Activated naive CD4-positive, alpha-beta T cell treated with anti-CD3 and anti-CD28 coated beads for 36 hours (primary cell): Measurements from ENCODE around the gene ADCY10. TPM values are rescaled to one million over a fixed set of nuclear protein-coding genes. Genes with fewer than 3 reads are reported as not detected.

ENCODE experiments used
- CTCF ChIA-PET: fragments of 350-600 bp; sonication (Branson Sonifier 250); formaldehyde crosslinking; loops from one replicate; lab custom pipeline; 2021; ENCODE audit warnings: antibody characterized with exemption; lab: Charles Lee
- DNase-seq: peaks from one replicate; pipeline ENCODE4 v3.0.0-alpha.2; 2020
- H3K27ac Mint-ChIP-seq: one replicate; pipeline ENCODE4 v1.8.0; 2021; ENCODE audit warnings: mild to moderate bottlenecking, mixed read lengths
- H3K27me3 Mint-ChIP-seq: one replicate; pipeline ENCODE4 v1.8.0; 2021; ENCODE audit warnings: low read depth, mixed read lengths
- H3K36me3 Mint-ChIP-seq: one replicate; pipeline ENCODE4 v1.8.0; 2021; ENCODE audit warnings: low read depth, mixed read lengths
- H3K4me1 Mint-ChIP-seq: one replicate; pipeline ENCODE4 v1.8.0; 2021; ENCODE audit warnings: low read depth, mixed read lengths
- H3K4me3 Mint-ChIP-seq: one replicate; pipeline ENCODE4 v1.8.0; 2021; ENCODE audit warnings: mild to moderate bottlenecking, moderate library complexity, mixed read lengths
- H3K9me3 Mint-ChIP-seq: one replicate; pipeline ENCODE4 v1.8.0; 2021; ENCODE audit warnings: mixed read lengths
- intact Hi-C: fragments of 100-400 bp; cut with micrococcal nuclease; formaldehyde crosslinking; loops from one replicate; pipeline ENCODE4 v1.15.1; 2023
- total RNA-seq, 2 experiments: library from RNA; stranded (reverse); gene quantifications; one replicate each; pipeline ENCODE4 v1.2.3, GENCODE V29; 2021

Gene ADCY10
- total RNA-seq: under 1 TPM in 1 of 2 experiments, not detected in 1; 0.24 TPM

- no peak within 1 kb of the TSS for H3K4me3 Mint-ChIP-seq
- peaks cover 6% of the 10 kb centered on the region for H3K36me3 Mint-ChIP-seq
- DNase-seq: no peak
- CTCF ChIA-PET: interaction anchor here (1.1 kb wide), 1 partner anchor 17 kb away, joined by 3 read pairs; no protein-coding TSS in a partner anchor
- intact Hi-C loops: no loop called here
- no peak within 1 kb of the TSS for H3K27ac Mint-ChIP-seq
- peaks cover 3% of the 10 kb centered on the region for H3K9me3 Mint-ChIP-seq
- no peaks in the 10 kb centered on the region for H3K4me1 Mint-ChIP-seq
- peaks cover 4% of the 10 kb centered on the region for H3K27me3 Mint-ChIP-seq
Observed at GRCh38 chr1:167913895-167914496, at the start of gene ADCY10. ADCY10 (minus strand) TSS chr1:167914134; CDS start chr1:167905140, 8,994 bp downstream.

- H3K9me3 Mint-ChIP-seq: no peaks in the 10 kb centered on the region
- H3K4me1 Mint-ChIP-seq: peaks cover 17% of the 10 kb centered on the region
- H3K36me3 Mint-ChIP-seq: peaks cover 19% of the 10 kb centered on the region
- no peaks in the 10 kb centered on the region for H3K27me3 Mint-ChIP-seq
- CTCF ChIA-PET: no interaction called here
- H3K4me3 Mint-ChIP-seq: no peak overlapping the region
- intact Hi-C loops: no loop called here
- no peak overlapping the region for H3K27ac Mint-ChIP-seq
- no peak for DNase-seq
Observed at GRCh38 chr1:167957710-167958109, 43.8 kb upstream of the ADCY10 start.

GRCh38 chr1:167955915-167956314 lies 42.0 kb upstream of the ADCY10 start:
- Mint-ChIP-seq H3K9me3 (no peaks in the 10 kb centered on the region), H3K4me1 (peaks cover 16% of the 10 kb centered on the region), H3K27ac (no peak overlapping the region), H3K36me3 (peaks cover 19% of the 10 kb centered on the region), H3K27me3 (no peaks in the 10 kb centered on the region), H3K4me3 (no peak overlapping the region)
- intact Hi-C loops: no loop called here
- DNase-seq: no peak
- CTCF ChIA-PET: interaction anchor here (0.6 kb wide), 1 partner anchor 407 kb away, joined by 3 read pairs; no protein-coding TSS in a partner anchor

GRCh38 chr1:167950569-167950968 lies 36.6 kb upstream of the ADCY10 start:
- Mint-ChIP-seq H3K36me3 (peaks cover 18% of the 10 kb centered on the region), H3K27me3 (no peaks in the 10 kb centered on the region), H3K4me1 (peaks cover 33% of the 10 kb centered on the region), H3K9me3 (no peaks in the 10 kb centered on the region), H3K27ac (no peak overlapping the region), H3K4me3 (no peak overlapping the region)
- no peak for DNase-seq
- CTCF ChIA-PET: interaction anchor here (1.6 kb wide), 1 partner anchor 131 kb away, joined by 5 read pairs; no protein-coding TSS in a partner anchor
- intact Hi-C loops: no loop called here

GRCh38 chr1:167949785-167950184 lies 35.9 kb upstream of the ADCY10 start:
- H3K4me1 Mint-ChIP-seq: peaks cover 34% of the 10 kb centered on the region
- no peak for DNase-seq
- intact Hi-C loops: loop anchor here (2.0 kb wide), 1 partner anchor 69 kb away; no protein-coding TSS in a partner anchor
- H3K4me3 Mint-ChIP-seq: no peak overlapping the region
- H3K27me3 Mint-ChIP-seq: no peaks in the 10 kb centered on the region
- H3K36me3 Mint-ChIP-seq: peaks cover 13% of the 10 kb centered on the region
- no peaks in the 10 kb centered on the region for H3K9me3 Mint-ChIP-seq
- CTCF ChIA-PET: interaction anchor here (1.6 kb wide), 1 partner anchor 132 kb away, joined by 5 read pairs; no protein-coding TSS in a partner anchor
- no peak overlapping the region for H3K27ac Mint-ChIP-seq

- intact Hi-C loops: loop anchor here (2.0 kb wide), 1 partner anchor 67 kb away; no protein-coding TSS in a partner anchor
- Mint-ChIP-seq H3K4me3 (no peak overlapping the region), H3K27me3 (no peaks in the 10 kb centered on the region), H3K4me1 (peaks cover 37% of the 10 kb centered on the region), H3K9me3 (peaks cover 2% of the 10 kb centered on the region), H3K36me3 (peaks cover 8% of the 10 kb centered on the region), H3K27ac (no peak overlapping the region)
- DNase-seq: no peak
- CTCF ChIA-PET: no interaction called here
Observed at GRCh38 chr1:167947733-167948132, 33.8 kb upstream of the ADCY10 start.

- Mint-ChIP-seq H3K36me3 (peaks cover 2% of the 10 kb centered on the region), H3K27me3 (no peaks in the 10 kb centered on the region), H3K27ac (no peak overlapping the region), H3K4me3 (no peak overlapping the region), H3K9me3 (peaks cover 2% of the 10 kb centered on the region), H3K4me1 (peaks cover 39% of the 10 kb centered on the region)
- CTCF ChIA-PET: no interaction called here
- no peak for DNase-seq
- intact Hi-C loops: no loop called here
Observed at GRCh38 chr1:167943541-167943940, 29.6 kb upstream of the ADCY10 start.

- CTCF ChIA-PET: no interaction called here
- H3K27me3 Mint-ChIP-seq: no peaks in the 10 kb centered on the region
- peaks cover 26% of the 10 kb centered on the region for H3K4me1 Mint-ChIP-seq
- H3K9me3 Mint-ChIP-seq: peaks cover 2% of the 10 kb centered on the region
- no peak overlapping the region for H3K27ac Mint-ChIP-seq
- intact Hi-C loops: no loop called here
- peaks cover 2% of the 10 kb centered on the region for H3K36me3 Mint-ChIP-seq
- DNase-seq: no peak
- H3K4me3 Mint-ChIP-seq: no peak overlapping the region
Observed at GRCh38 chr1:167940264-167940663, 26.3 kb upstream of the ADCY10 start.

GRCh38 chr1:167938080-167938636 lies 24.2 kb upstream of the ADCY10 start:
- Mint-ChIP-seq H3K9me3 (no peaks in the 10 kb centered on the region), H3K4me3 (peak overlapping the region; percentile 85), H3K4me1 (peaks cover 36% of the 10 kb centered on the region), H3K36me3 (peaks cover 1% of the 10 kb centered on the region), H3K27ac (peak overlapping the region; percentile 28), H3K27me3 (no peaks in the 10 kb centered on the region)
- no peak for DNase-seq
- intact Hi-C loops: loop anchor here (5.0 to 10.0 kb wide), 3 partner anchors 421 to 1957 kb away; partner anchors contain the start of genes CD247 and SCYL3
- CTCF ChIA-PET: no interaction called here

GRCh38 chr1:167937709-167938010 lies 23.7 kb upstream of the ADCY10 start:
- Mint-ChIP-seq H3K4me3 (peak overlapping the region; percentile 85), H3K27me3 (no peaks in the 10 kb centered on the region), H3K4me1 (peaks cover 39% of the 10 kb centered on the region), H3K9me3 (no peaks in the 10 kb centered on the region), H3K27ac (peak overlapping the region; percentile 78), H3K36me3 (peaks cover 1% of the 10 kb centered on the region)
- no peak for DNase-seq
- intact Hi-C loops: loop anchor here (2.0 to 10.0 kb wide), 7 partner anchors 201 to 1957 kb away; partner anchors contain the start of genes CD247, RCSD1, SCYL3 and SFT2D2
- CTCF ChIA-PET: no interaction called here

- CTCF ChIA-PET: no interaction called here
- H3K27me3 Mint-ChIP-seq: no peaks in the 10 kb centered on the region
- peak within 1 kb of the TSS; percentile 85 for H3K4me3 Mint-ChIP-seq
- DNase-seq: peak; percentile 67
- peak within 1 kb of the TSS; percentile 100 for H3K27ac Mint-ChIP-seq
- no peaks in the 10 kb centered on the region for H3K9me3 Mint-ChIP-seq
- peaks cover 39% of the 10 kb centered on the region for H3K4me1 Mint-ChIP-seq
- intact Hi-C loops: loop anchor here (1.0 to 10.0 kb wide), 13 partner anchors 134 to 1958 kb away; partner anchors contain the start of genes CD247, CREG1, POU2F1 and RCSD1
- peaks cover 1% of the 10 kb centered on the region for H3K36me3 Mint-ChIP-seq
Observed at GRCh38 chr1:167936930-167937708, 23.2 kb upstream of the ADCY10 start, which contains the start of gene MPC2. MPC2 (minus strand) TSS chr1:167937072; CDS start chr1:167935841, 1,231 bp downstream.
